Measurements from ENCODE around the gene GET3. TPM values are rescaled to one million over a fixed set of nuclear protein-coding genes. Genes with fewer than 3 reads are reported as not detected.

The GET3 gene
- total RNA-seq, 1 donor from 2014 or later, result 66.0 TPM

- DNase-seq (ENCODE audit: low spot score, unreplicated experiment), result peak; percentile 94
- Mint-ChIP-seq H3K27me3 (peaks cover 11% of the 10 kb centered on the region), H3K27ac (peak within 1 kb of the TSS; percentile 99), H3K9me3 (ENCODE audit: low read depth) (no peaks in the 10 kb centered on the region), H3K36me3 (ENCODE audit: insufficient read depth) (peaks cover 4% of the 10 kb centered on the region), H3K4me3 (ENCODE audit: low read depth) (peak within 1 kb of the TSS; percentile 89), H3K4me1 (ENCODE audit: low read depth) (peaks cover 13% of the 10 kb centered on the region)
- no peak for TF ChIP-seq CTCF (IDR thresholded peaks at IDR 0.05; ENCODE audit: unreplicated experiment)
These were observed 37.6 kb downstream of the GET3 start, which contains the start of gene HOOK2 for GRCh38 chr19:12774588-12775555. Gene HOOK2 (minus strand): TSS chr19:12775552. CDS start chr19:12775449, 103 bp downstream.

DNA sequence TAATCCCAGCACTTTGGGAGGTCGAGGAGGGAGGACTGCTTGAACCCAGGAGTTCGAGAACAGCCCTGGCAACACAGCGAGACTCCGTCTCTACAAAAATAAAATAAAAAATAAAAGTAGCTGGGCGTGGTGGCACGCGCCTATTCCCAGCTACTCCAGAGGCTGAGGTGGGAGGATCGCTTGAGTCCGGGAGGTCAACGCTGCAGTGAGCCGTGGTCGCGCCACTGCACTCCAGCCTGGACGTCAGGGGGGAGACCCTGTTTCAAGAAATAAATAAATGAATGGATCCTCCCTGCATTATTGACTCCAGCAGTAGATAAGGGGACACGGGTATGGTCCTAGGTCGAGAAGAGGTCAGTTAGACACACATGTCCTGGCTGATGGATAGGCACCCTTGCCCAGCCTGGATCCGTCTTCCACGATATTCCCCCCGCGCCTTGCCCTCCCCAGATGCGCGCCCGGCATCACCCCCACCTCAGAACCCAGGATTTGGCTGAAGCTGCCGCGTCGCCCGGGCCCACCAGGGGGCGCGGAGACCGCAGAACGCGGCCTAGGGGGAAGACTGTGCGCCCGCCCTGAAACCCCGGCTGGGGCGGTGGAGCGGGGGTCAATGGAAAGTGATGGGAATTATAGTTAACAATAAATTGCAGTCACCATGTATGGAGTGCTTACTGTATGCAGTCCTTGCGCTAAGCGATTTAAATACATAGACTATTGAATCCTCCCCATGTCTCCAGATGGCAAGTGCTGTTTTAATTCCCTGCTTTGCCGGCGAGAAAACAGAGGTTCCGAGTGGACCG lies 40.1 kb downstream of the GET3 start:
- Mint-ChIP-seq H3K4me3 (ENCODE audit: low read depth) (peak overlapping the region; percentile 74), H3K27ac (peak overlapping the region; percentile 52), H3K4me1 (ENCODE audit: low read depth) (peaks cover 13% of the 10 kb centered on the region), H3K36me3 (ENCODE audit: insufficient read depth) (peaks cover 4% of the 10 kb centered on the region), H3K9me3 (ENCODE audit: low read depth) (no peaks in the 10 kb centered on the region), H3K27me3 (peaks cover 11% of the 10 kb centered on the region)
- DNase-seq (ENCODE audit: low spot score, unreplicated experiment), result peak; percentile 76
- TF ChIP-seq CTCF (IDR thresholded peaks at IDR 0.05; ENCODE audit: unreplicated experiment), result peak; percentile 97

DNA sequence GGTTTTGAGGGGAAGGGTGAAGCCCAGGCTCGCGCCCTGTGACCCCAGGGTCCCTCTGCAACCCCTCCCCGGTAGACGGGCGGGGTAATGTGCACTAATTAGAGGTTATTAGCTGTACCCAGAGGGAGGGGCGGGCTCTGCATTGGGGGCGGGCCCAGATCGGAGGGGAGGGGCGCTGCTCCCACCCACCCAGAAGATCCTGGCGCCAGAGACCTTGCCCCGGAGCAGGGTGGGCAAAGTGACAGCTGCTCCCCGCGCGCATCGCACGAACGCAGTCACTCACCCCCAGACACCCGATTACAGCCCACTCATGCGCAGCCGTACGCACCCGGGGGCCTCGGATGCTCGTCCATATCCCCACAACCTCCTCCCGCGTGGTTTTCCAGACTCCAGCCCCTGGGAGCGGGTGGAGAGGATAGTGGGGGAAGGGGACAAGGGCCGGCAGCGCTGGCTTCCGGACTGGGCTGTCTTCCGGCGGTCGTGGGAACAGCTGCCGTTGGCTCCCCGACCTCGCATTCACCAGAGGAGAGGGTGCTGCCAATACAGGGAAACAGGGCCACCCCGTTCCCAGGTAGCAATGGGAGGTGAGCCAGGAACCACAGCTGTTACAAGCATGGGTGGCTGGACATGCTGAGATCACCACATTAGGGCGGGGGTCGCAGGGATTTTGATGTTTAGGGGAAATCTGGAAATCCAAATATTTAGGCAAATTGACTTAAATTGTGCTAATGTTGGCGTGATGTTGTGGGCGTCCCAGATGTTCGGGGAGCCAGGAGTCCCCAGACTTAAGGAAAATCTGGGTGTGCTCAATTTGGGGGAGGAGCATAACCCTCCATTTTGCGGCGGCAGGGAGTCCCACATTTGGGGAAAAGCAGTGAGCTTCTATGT lies 41.0 kb downstream of the GET3 start:
- peaks cover 4% of the 10 kb centered on the region for H3K36me3 Mint-ChIP-seq (ENCODE audit: insufficient read depth)
- peak overlapping the region; percentile 11 for H3K27ac Mint-ChIP-seq
- H3K27me3 Mint-ChIP-seq, result peaks cover 11% of the 10 kb centered on the region
- no peak for DNase-seq (ENCODE audit: low spot score, unreplicated experiment)
- peak overlapping the region; percentile 74 for H3K4me3 Mint-ChIP-seq (ENCODE audit: low read depth)
- peaks cover 13% of the 10 kb centered on the region for H3K4me1 Mint-ChIP-seq (ENCODE audit: low read depth)
- no peak for TF ChIP-seq CTCF (IDR thresholded peaks at IDR 0.05; ENCODE audit: unreplicated experiment)
- H3K9me3 Mint-ChIP-seq (ENCODE audit: low read depth), result no peaks in the 10 kb centered on the region

- no peak for DNase-seq (ENCODE audit: low spot score, unreplicated experiment)
- peaks cover 17% of the 10 kb centered on the region for H3K4me1 Mint-ChIP-seq (ENCODE audit: low read depth)
- H3K9me3 Mint-ChIP-seq (ENCODE audit: low read depth), result no peaks in the 10 kb centered on the region
- H3K27me3 Mint-ChIP-seq, result peaks cover 11% of the 10 kb centered on the region
- no peaks in the 10 kb centered on the region for H3K36me3 Mint-ChIP-seq (ENCODE audit: insufficient read depth)
- no peak for TF ChIP-seq CTCF (IDR thresholded peaks at IDR 0.05; ENCODE audit: unreplicated experiment)
- no peak overlapping the region for H3K27ac Mint-ChIP-seq
- H3K4me3 Mint-ChIP-seq (ENCODE audit: low read depth), result no peak overlapping the region
These were observed 41.5 kb downstream of the GET3 start for GRCh38 chr19:12778905-12779161.
